ENCODE results near the gene TNS3. TPM values are rescaled to one million over a fixed set of nuclear protein-coding genes. Genes with fewer than 3 reads are reported as not detected.

TNS3 gene
- total and polyA plus RNA-seq, 10 of the 15 experiments (the other 5 are each of a cell fraction or from before 2014, with no cell fraction given): 0.27 to 2.7 (median 0.79) TPM

GRCh38 chr7:47440320-47440719 lies 141.6 kb downstream of the TNS3 start:
- in situ Hi-C loops (cut with MboI) (no loop called here), intact Hi-C loops (cut with micrococcal nuclease; ENCODE audit: unreplicated experiment) (no loop called here)
- H3K4me3 ChIP-seq: no peak overlapping the region
- H3K9ac ChIP-seq (ENCODE audit: control insufficient read depth, insufficient read depth, low read length): no peak overlapping the region
- DNase-seq (ENCODE audit: low read depth, low spot score) (no peak), FAIRE-seq (no peak), ATAC-seq (no peak)
- H3K4me2 ChIP-seq (ENCODE audit: control insufficient read depth, insufficient read depth): no peak overlapping the region
- no peaks in the 10 kb centered on the region; a peak in 1 of 4 replicates for H3K36me3 ChIP-seq (ENCODE audit: control insufficient read depth in 2 of 2, insufficient read depth in 2 of 2, low read length in 1 of 2)
- RAD21 ChIA-PET (ENCODE audit: unreplicated experiment): no interaction called here
- H3K4me1 ChIP-seq (ENCODE audit: control insufficient read depth, insufficient read depth, low read length): no peaks in the 10 kb centered on the region
- H4K20me1 ChIP-seq (ENCODE audit: control insufficient read depth, insufficient read depth): no peaks in the 10 kb centered on the region
- H3K27ac ChIP-seq (ENCODE audit: control insufficient read depth, insufficient read depth): no peak overlapping the region
- BruUV-seq (replicated peaks): no TSS peak
- POLR2A ChIA-PET: no interaction called here
- H3K27me3 ChIP-seq (replicated peaks in 1 of 2; ENCODE audit: control insufficient read depth in 2 of 2, insufficient read depth in 2 of 2, low read length in 1 of 2): no peaks in the 10 kb centered on the region; a peak in 1 of 4 replicates
- H3K9me3 ChIP-seq (replicated peaks; ENCODE audit: control insufficient read depth, insufficient read depth, low read length): no peaks in the 10 kb centered on the region
- SMC1A ChIA-PET (ENCODE audit: uncharacterized antibody, unreplicated experiment): no interaction called here
- WGBS (ENCODE audit: insufficient coverage, insufficient replicate concordance, low lambda C conversion rate, missing lambda C conversion rate): 56% methylated on average over 1 of the region's 1 CpG
- TF ChIP-seq SUZ12 (IDR thresholded peaks at IDR 0.05; ENCODE audit: unreplicated experiment) (no peak), NRF1 (conservative IDR thresholded peaks at IDR 0.05; ENCODE audit: low read depth, low read length) (no peak), ZBTB11 (CRISPR knock-in tag; IDR thresholded peaks at IDR 0.05) (no peak), HDGF (IDR thresholded peaks at IDR 0.05) (no peak), HDAC2 (IDR thresholded peaks at IDR 0.05) (no peak), NFIC (IDR thresholded peaks at IDR 0.05; ENCODE audit: low read depth, low read length) (no peak), ESRRA (IDR thresholded peaks at IDR 0.05; ENCODE audit: low read length) (no peak), CBX3 (IDR thresholded peaks at IDR 0.05; ENCODE audit: borderline replicate concordance, low read depth) (no peak), CHD1 (IDR thresholded peaks at IDR 0.05; ENCODE audit: low read depth, low read length) (no peak)
- no peaks in the 10 kb centered on the region for H3K79me2 ChIP-seq (ENCODE audit: control insufficient read depth, insufficient read depth, low read length)
- CTCF ChIA-PET: no interaction called here
- no peak overlapping the region for H2AFZ ChIP-seq (ENCODE audit: control insufficient read depth, low read depth, low read length)

Measured in GM12878 (cell line).